ENCODE measurements around the gene LOXL3. TPM values are rescaled to one million over a fixed set of nuclear protein-coding genes. Genes with fewer than 3 reads are reported as not detected.
A peak's percentile ranks its signal among the peaks of the same experiment; 100 is the strongest.

LOXL3 gene
- total RNA-seq, 1 donor from 2014 or later: 8.1 TPM

- Histone ChIP-seq H3K27me3 (peaks cover 30% of the 10 kb centered on the region), H3K9me3 (no peaks in the 10 kb centered on the region), H3K36me3 (peaks cover 17% of the 10 kb centered on the region), H3K4me3 (no peak overlapping the region), H3K27ac (no peak overlapping the region), H3K4me1 (no peaks in the 10 kb centered on the region)
- intact Hi-C loops (cut with DNase I): no loop called here
- no peak for TF ChIP-seq CTCF (IDR thresholded peaks at IDR 0.05)
- ATAC-seq (no peak), DNase-seq (no peak)
These were observed 31.2 kb downstream of the LOXL3 start for GRCh38 chr2:74522516-74522915.

- H3K27me3 ChIP-seq: peaks cover 89% of the 10 kb centered on the region
- no peak overlapping the region for H3K27ac ChIP-seq
- peak overlapping the region; percentile 38 for H3K4me3 ChIP-seq
- DNase-seq: no peak
- intact Hi-C loops (cut with DNase I): no loop called here
- H3K36me3 ChIP-seq: no peaks in the 10 kb centered on the region
- peaks cover 14% of the 10 kb centered on the region for H3K4me1 ChIP-seq
- no peak for ATAC-seq
- H3K9me3 ChIP-seq: no peaks in the 10 kb centered on the region
- no peak for TF ChIP-seq CTCF (IDR thresholded peaks at IDR 0.05)
These were observed 37.1 kb downstream of the LOXL3 start for GRCh38 chr2:74516650-74517049.

GRCh38 chr2:74515981-74516633 is 37.6 kb downstream of the LOXL3 start:
- no peaks in the 10 kb centered on the region for H3K9me3 ChIP-seq
- H3K36me3 ChIP-seq: no peaks in the 10 kb centered on the region
- peak overlapping the region; percentile 38 for H3K4me3 ChIP-seq
- H3K4me1 ChIP-seq: peaks cover 14% of the 10 kb centered on the region
- intact Hi-C loops (cut with DNase I): no loop called here
- DNase-seq (peak; percentile 83), ATAC-seq (peak; percentile 82)
- TF ChIP-seq CTCF (IDR thresholded peaks at IDR 0.05): no peak
- peaks cover 94% of the 10 kb centered on the region for H3K27me3 ChIP-seq
- H3K27ac ChIP-seq: no peak overlapping the region

GRCh38 chr2:74515271-74515980 is 38.3 kb downstream of the LOXL3 start:
- TF ChIP-seq CTCF (IDR thresholded peaks at IDR 0.05): no peak
- H3K9me3 ChIP-seq: no peaks in the 10 kb centered on the region
- H3K27ac ChIP-seq: no peak overlapping the region
- peaks cover 14% of the 10 kb centered on the region for H3K4me1 ChIP-seq
- peaks cover 98% of the 10 kb centered on the region for H3K27me3 ChIP-seq
- peak overlapping the region; percentile 38 for H3K4me3 ChIP-seq
- ATAC-seq: peak; percentile 35
- peak; percentile 72 for DNase-seq
- intact Hi-C loops (cut with DNase I): no loop called here
- H3K36me3 ChIP-seq: no peaks in the 10 kb centered on the region

- no peak for ATAC-seq
- Histone ChIP-seq H3K4me1 (peaks cover 14% of the 10 kb centered on the region), H3K27me3 (peaks cover 92% of the 10 kb centered on the region), H3K9me3 (no peaks in the 10 kb centered on the region), H3K4me3 (no peak within 1 kb of the TSS), H3K27ac (no peak within 1 kb of the TSS), H3K36me3 (no peaks in the 10 kb centered on the region)
- intact Hi-C loops (cut with DNase I): no loop called here
- no peak for DNase-seq
- TF ChIP-seq CTCF (IDR thresholded peaks at IDR 0.05): no peak
These were observed 39.1 kb downstream of the LOXL3 start, which contains the start of gene TLX2 for GRCh38 chr2:74514368-74515270. Gene TLX2 (plus strand): TSS chr2:74514450. CDS start chr2:74514807, 357 bp downstream.
